ENCODE data around the gene CCNYL1.

DNA sequence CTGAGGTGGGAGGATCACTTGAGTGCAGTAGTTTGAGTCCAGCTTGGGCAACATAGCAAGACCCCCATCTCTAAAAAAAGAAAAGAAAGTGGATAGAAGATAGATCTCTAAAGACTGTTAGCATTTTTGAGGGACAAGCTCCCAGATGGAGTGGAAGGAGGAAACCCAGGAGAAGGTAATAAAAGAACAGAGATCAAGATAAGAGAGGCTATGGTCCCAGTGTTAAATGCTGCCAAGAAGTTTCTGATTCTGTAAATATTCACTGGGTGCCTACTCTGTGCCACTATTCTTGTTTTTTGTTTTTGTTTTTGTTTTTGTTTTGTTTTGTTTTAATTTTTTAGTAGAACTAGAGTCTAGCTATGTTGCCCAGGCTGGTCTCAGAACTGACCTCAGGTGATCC is 32.1 kb downstream of the CCNYL1 start:
- TF ChIP-seq, protein P1, sequence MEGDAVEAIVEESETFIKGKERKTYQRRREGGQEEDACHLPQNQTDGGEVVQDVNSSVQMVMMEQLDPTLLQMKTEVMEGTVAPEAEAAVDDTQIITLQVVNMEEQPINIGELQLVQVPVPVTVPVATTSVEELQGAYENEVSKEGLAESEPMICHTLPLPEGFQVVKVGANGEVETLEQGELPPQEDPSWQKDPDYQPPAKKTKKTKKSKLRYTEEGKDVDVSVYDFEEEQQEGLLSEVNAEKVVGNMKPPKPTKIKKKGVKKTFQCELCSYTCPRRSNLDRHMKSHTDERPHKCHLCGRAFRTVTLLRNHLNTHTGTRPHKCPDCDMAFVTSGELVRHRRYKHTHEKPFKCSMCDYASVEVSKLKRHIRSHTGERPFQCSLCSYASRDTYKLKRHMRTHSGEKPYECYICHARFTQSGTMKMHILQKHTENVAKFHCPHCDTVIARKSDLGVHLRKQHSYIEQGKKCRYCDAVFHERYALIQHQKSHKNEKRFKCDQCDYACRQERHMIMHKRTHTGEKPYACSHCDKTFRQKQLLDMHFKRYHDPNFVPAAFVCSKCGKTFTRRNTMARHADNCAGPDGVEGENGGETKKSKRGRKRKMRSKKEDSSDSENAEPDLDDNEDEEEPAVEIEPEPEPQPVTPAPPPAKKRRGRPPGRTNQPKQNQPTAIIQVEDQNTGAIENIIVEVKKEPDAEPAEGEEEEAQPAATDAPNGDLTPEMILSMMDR (IDR thresholded peaks at IDR 0.05): no peak
- TF ChIP-seq RFX5 (IDR thresholded peaks at IDR 0.05; ENCODE audit: low read length) (no peak), SMC3 (IDR thresholded peaks at IDR 0.05; ENCODE audit: low read depth, low read length) (no peak)

Measured in SK-N-SH (cell line).